ENCODE measurements around the gene ASXL1. TPM values are rescaled to one million over a fixed set of nuclear protein-coding genes. Genes with fewer than 3 reads are reported as not detected.

ASXL1 gene
- polyA plus RNA-seq, 3 donors from 2014 or later, result 2.9 to 11.0 (median 5.3) TPM

DNA sequence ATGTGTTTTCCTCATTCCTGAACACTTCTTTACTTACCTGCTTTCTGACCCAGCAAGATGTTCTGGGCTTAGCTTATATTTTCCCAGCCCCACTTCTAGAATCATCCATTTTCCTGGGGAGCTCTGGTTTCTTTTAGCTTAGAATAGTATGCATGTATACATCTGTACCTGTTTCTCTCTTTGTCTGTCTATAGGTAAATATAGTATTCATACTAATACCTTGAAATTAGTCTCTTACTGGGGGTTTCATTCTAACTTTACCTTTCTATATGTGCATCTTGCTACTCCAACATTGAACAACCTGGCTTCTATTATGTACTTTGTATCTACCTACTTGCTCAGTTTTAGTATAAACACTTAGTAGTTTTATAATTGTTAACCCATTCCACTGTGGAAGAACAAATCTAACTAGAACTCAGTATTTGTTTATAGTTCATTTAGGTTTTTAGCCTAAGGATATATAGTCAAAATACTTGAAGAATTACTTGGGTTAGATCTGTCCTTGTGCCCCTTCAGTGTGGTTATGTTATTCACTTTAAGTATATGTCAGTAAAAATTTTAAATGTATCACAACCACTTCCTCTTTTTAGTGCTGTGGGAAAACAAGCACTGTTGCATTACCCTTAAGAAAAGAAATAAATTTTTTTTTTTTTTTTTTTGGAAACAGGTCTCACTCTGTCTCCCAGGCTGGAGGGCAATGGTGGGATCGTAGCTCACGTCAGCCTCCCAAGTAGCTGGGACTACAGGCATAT is 54.0 kb downstream of the ASXL1 start:
- H3K4me3 Mint-ChIP-seq, result peak overlapping the region in 1 of 5 donors; percentile 33
- H3K9me3 Mint-ChIP-seq, result no peaks in the 10 kb centered on the region
- peaks cover 0 to 2% (median 0%) of the 10 kb centered on the region in 3 donors for H3K27me3 Mint-ChIP-seq (ENCODE audit: low read depth in 3 of 3)
- H3K36me3 Mint-ChIP-seq, result peaks cover 0 to 3% (median 0%) of the 10 kb centered on the region in 3 donors
- DNase-seq, result no peak
- peak overlapping the region in 4 of 6 donors; percentile 2 to 65 (median 17) for H3K27ac Mint-ChIP-seq
- H3K4me1 Mint-ChIP-seq, result peaks cover 46 to 63% of the 10 kb centered on the region in 2 donors

DNA sequence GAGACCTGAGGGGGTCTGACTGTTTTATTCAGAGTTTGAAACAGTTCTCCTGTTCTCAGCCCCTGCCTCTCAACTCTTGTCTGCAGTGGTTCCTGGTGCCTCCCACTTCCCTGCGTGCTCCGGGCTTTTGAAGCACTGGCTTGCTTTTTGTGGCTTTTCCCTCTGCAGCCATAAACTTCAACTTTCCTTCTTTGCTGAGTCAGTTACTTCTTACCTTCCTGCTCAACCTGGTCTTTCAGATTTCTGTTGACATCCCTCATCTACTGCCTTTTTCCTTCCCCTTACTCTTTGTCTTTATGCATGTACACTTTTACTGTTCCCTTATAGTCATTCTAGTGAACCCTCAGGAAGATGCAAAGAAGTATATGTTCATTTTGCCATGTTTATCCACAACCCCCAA is 57.4 kb downstream of the ASXL1 start:
- Mint-ChIP-seq H3K4me1 (peaks cover 42 to 68% of the 10 kb centered on the region in 2 donors), H3K36me3 (peaks cover 0 to 3% (median 0%) of the 10 kb centered on the region in 3 donors), H3K9me3 (no peaks in the 10 kb centered on the region), H3K4me3 (no peak overlapping the region), H3K27me3 (ENCODE audit: low read depth in 3 of 3) (peaks cover 2 to 5% (median 4%) of the 10 kb centered on the region in 3 donors), H3K27ac (peak overlapping the region in 3 of 6 donors; percentile 15 to 78 (median 50))
- no peak for DNase-seq

DNA sequence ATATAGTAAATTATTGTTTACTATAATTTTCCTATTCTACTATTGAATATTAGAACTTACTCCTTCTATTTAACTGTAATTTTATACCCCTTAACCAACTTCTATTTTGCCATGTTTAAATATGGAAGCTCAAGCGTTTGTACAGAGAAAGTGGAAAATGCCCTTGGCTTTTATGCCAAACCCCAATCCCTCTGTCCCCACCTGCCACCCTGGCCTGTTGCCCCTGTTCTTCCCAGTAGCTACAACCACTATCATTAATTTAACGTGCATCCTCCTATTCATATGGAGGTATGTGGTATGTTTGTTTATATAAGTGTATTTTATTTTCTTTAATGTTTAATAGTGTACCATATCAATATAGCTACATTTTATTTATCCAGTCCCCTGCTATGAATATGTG is 58.1 kb downstream of the ASXL1 start:
- Mint-ChIP-seq H3K36me3 (peaks cover 0 to 3% (median 0%) of the 10 kb centered on the region in 3 donors), H3K4me1 (peaks cover 42 to 70% of the 10 kb centered on the region in 2 donors), H3K4me3 (no peak overlapping the region), H3K27ac (peak overlapping the region in 1 of 6 donors; percentile 27), H3K27me3 (ENCODE audit: low read depth in 3 of 3) (peaks cover 2 to 5% (median 4%) of the 10 kb centered on the region in 3 donors), H3K9me3 (no peaks in the 10 kb centered on the region)
- no peak for DNase-seq

DNA sequence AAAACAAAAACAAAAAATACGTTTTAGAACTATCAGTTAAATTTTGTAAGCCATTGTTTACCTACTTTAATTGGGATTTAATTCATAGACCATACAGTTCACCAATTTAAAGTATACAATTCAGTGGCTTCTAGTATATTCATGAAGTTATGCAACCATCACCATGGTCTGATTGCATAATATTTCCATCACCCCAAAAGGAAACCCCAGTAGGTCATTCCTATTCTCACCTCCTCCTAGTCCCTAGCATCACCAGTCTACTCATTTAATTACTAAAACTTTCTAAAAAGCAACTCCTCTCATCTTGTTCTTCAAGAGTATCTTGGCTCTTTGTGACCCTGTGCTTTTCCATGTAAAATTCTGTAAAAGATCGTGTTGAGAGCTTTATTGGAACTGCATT is 60.2 kb downstream of the ASXL1 start:
- H3K4me1 Mint-ChIP-seq, result peaks cover 25 to 57% of the 10 kb centered on the region in 2 donors
- peak overlapping the region in 2 of 5 donors; percentile 29 to 74 for H3K4me3 Mint-ChIP-seq
- H3K27me3 Mint-ChIP-seq (ENCODE audit: low read depth in 3 of 3), result peaks cover 2 to 5% (median 4%) of the 10 kb centered on the region in 3 donors
- no peaks in the 10 kb centered on the region for H3K9me3 Mint-ChIP-seq
- DNase-seq, result peak in 1 of 3 donors; percentile 18
- peaks cover 0 to 3% (median 0%) of the 10 kb centered on the region in 3 donors for H3K36me3 Mint-ChIP-seq
- peak overlapping the region in 3 of 6 donors; percentile 39 to 56 (median 51) for H3K27ac Mint-ChIP-seq

DNA sequence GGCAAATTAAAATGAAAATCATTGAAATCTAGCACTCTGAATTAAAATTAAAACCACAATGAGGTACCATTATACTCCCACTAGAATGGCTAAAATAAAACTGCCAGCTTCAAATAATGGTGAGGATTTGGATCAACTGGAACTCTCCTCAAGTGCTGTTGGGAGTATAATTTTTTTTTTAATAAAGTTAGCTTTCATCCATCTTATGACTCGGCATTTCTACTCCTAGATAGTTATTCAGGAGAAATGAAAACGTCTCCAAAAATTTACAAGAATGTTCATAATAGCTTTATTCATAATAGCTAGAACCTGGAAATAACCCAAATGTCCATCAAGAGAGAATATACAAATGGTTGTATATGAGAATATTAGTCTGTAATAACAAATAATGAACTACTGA is 63.2 kb downstream of the ASXL1 start:
- Mint-ChIP-seq H3K4me1 (peaks cover 11 to 34% of the 10 kb centered on the region in 2 donors), H3K36me3 (peaks cover 0 to 3% (median 0%) of the 10 kb centered on the region in 3 donors), H3K27ac (no peak overlapping the region), H3K27me3 (ENCODE audit: low read depth in 3 of 3) (peaks cover 0 to 5% (median 4%) of the 10 kb centered on the region in 3 donors), H3K9me3 (no peaks in the 10 kb centered on the region), H3K4me3 (no peak overlapping the region)
- DNase-seq, result no peak

DNA sequence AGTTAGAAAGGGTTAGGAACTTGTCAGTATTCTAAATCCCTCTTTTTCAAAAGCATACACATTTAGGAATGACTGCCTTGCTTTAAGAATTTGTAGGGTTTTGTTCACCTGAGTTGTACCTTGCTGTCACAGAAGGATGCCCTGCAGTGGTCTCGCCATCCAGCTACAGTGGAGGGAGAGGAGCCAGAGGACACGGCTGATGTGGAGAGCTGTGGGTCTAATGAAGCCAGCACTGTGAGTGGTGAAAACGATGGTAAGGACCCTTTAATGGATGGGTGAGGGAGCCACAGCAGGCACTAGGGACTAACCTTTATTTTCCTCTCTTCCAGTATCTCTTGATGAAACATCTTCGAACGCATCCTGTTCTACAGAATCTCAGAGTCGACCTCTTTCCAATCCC is 69.9 kb downstream of the ASXL1 start:
- Mint-ChIP-seq H3K4me1 (peaks cover 2 to 13% of the 10 kb centered on the region in 2 donors), H3K27ac (peak overlapping the region in 2 of 6 donors; percentile 9 to 53), H3K9me3 (no peaks in the 10 kb centered on the region), H3K36me3 (peaks cover 15 to 42% (median 26%) of the 10 kb centered on the region in 3 donors), H3K27me3 (ENCODE audit: low read depth in 3 of 3) (peaks cover 0 to 3% (median 0%) of the 10 kb centered on the region in 3 donors), H3K4me3 (no peak overlapping the region)
- DNase-seq, result no peak

DNA sequence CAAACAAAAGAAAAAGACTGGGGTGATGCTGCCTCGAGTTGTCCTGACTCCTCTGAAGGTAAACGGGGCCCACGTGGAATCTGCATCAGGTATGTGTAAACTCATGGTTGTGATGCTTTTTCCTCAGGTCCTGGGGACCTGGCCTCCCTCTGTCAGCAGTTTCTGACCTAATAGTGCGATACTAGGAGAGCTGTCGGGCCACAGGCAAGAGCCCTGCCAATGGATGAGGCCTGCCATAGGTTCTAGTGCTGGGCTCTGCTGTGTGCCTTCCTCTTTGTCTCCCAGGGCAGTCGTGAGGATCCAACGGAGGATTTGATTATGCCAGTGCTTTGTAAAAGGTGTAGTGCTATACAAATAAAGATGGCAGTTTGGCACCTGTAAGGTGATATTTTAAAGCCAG is 71.2 kb downstream of the ASXL1 start:
- DNase-seq, result no peak
- Mint-ChIP-seq H3K9me3 (no peaks in the 10 kb centered on the region), H3K4me3 (no peak overlapping the region), H3K4me1 (peaks cover 2 to 13% of the 10 kb centered on the region in 2 donors), H3K27me3 (ENCODE audit: low read depth in 3 of 3) (peaks cover 0 to 3% (median 0%) of the 10 kb centered on the region in 3 donors), H3K36me3 (peaks cover 24 to 52% (median 36%) of the 10 kb centered on the region in 3 donors), H3K27ac (no peak overlapping the region)

DNA sequence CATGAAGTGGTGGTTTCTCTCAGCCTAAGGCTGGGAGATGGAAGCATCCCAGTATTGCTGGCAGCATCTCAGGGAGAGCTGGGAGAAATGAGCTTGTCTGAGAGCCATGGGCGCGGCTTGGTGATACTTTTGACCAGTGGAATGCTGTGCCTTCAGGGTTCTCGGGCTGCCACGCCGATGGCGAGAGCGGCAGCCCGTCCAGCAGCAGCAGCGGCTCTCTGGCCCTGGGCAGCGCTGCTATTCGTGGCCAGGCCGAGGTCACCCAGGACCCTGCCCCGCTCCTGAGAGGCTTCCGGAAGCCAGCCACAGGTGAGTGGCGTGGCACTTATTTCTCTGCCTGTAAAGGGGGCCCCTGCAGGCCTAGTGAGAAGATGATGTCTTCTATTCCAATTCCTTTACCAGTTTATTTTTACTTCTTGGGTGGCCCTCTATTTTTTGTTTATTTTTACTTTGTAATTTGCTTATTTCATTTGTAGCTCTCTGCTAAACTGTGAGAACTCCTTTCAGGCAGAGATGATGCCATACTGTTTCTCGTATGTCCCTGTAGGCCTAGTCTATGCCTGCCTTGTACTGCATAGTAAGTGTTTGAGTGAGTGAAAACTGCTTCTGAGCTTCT is 71.7 kb downstream of the ASXL1 start:
- no peak overlapping the region for H3K27ac Mint-ChIP-seq
- H3K9me3 Mint-ChIP-seq, result no peaks in the 10 kb centered on the region
- peaks cover 24 to 52% (median 36%) of the 10 kb centered on the region in 3 donors for H3K36me3 Mint-ChIP-seq
- H3K4me1 Mint-ChIP-seq, result peaks cover 2 to 13% of the 10 kb centered on the region in 2 donors
- peaks cover 0 to 3% (median 0%) of the 10 kb centered on the region in 3 donors for H3K27me3 Mint-ChIP-seq (ENCODE audit: low read depth in 3 of 3)
- DNase-seq, result no peak
- no peak overlapping the region for H3K4me3 Mint-ChIP-seq

DNA sequence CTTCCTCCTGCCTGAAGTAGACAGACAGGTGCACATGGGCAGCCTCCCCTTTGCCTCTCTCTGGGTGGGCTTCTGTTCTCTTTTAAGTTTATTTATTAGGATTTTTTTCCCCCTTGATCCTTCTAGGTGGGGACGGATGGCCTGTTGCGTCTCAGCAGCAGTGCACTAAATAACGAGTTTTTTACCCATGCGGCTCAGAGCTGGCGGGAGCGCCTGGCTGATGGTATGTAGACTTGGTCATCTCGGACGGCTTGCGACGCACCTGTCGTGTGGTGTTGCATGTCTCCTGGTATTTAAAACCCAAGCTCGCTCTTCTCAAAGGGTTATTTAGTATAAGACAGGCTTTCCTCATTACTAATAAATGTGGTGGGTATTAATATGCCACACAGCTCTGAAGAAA is 73.3 kb downstream of the ASXL1 start:
- H3K36me3 Mint-ChIP-seq, result peaks cover 24 to 63% (median 37%) of the 10 kb centered on the region in 3 donors
- no peak overlapping the region for H3K4me3 Mint-ChIP-seq
- H3K9me3 Mint-ChIP-seq, result no peaks in the 10 kb centered on the region
- no peak overlapping the region for H3K27ac Mint-ChIP-seq
- peaks cover 0 to 3% (median 0%) of the 10 kb centered on the region in 3 donors for H3K27me3 Mint-ChIP-seq (ENCODE audit: low read depth in 3 of 3)
- peaks cover 2 to 13% of the 10 kb centered on the region in 2 donors for H3K4me1 Mint-ChIP-seq
- no peak for DNase-seq

DNA sequence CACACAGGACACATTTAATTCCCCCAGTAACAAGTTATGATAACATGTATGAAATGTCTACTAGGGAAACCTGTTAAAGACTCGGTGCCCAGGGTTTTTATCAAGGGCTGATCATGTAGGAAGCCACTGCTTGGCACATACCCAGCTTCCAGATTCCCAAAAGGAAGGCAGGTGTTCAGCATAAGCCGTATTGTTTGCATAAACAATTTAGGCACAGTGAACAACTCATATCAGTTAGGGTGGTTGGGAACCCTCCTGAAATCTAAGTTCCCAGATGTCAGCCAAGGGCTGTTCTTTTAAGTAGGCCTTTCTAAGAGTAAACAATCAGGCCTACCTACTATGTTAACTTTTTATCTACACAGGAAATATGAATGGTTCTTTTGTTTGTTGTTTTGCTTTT is 74.1 kb downstream of the ASXL1 start:
- H3K4me3 Mint-ChIP-seq, result no peak overlapping the region
- DNase-seq, result no peak
- peaks cover 23 to 69% (median 37%) of the 10 kb centered on the region in 3 donors for H3K36me3 Mint-ChIP-seq
- peak overlapping the region in 2 of 6 donors; percentile 0 to 19 for H3K27ac Mint-ChIP-seq
- H3K9me3 Mint-ChIP-seq, result no peaks in the 10 kb centered on the region
- H3K4me1 Mint-ChIP-seq, result peaks cover 2 to 6% of the 10 kb centered on the region in 2 donors
- peaks cover 0 to 1% (median 0%) of the 10 kb centered on the region in 3 donors for H3K27me3 Mint-ChIP-seq (ENCODE audit: low read depth in 3 of 3)

DNA sequence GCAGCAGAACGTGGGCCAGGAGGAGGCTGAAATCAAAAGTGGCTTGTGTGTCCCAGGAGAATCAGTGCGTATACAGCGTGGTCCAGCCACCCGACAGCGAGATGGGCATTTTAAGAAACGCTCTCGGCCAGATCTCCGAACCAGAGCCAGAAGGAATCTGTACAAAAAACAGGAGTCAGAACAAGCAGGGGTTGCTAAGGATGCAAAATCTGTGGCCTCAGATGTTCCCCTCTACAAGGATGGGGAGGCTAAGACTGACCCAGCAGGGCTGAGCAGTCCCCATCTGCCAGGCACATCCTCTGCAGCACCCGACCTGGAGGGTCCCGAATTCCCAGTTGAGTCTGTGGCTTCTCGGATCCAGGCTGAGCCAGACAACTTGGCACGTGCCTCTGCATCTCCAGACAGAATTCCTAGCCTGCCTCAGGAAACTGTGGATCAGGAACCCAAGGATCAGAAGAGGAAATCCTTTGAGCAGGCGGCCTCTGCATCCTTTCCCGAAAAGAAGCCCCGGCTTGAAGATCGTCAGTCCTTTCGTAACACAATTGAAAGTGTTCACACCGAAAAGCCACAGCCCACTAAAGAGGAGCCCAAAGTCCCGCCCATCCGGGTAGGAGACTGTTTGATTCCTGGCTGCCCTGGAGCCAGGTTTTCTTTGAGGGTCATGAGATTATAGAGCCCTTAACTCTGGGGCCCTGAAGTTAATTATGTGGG is 75.3 kb downstream of the ASXL1 start:
- Mint-ChIP-seq H3K4me1 (peaks cover under 1 to 3% of the 10 kb centered on the region in 2 donors), H3K4me3 (no peak overlapping the region), H3K36me3 (peaks cover 16 to 61% (median 34%) of the 10 kb centered on the region in 3 donors), H3K27ac (peak overlapping the region in 1 of 6 donors; percentile 19), H3K9me3 (no peaks in the 10 kb centered on the region), H3K27me3 (ENCODE audit: low read depth in 3 of 3) (peaks cover 0 to 1% (median 0%) of the 10 kb centered on the region in 3 donors)
- no peak for DNase-seq

DNA sequence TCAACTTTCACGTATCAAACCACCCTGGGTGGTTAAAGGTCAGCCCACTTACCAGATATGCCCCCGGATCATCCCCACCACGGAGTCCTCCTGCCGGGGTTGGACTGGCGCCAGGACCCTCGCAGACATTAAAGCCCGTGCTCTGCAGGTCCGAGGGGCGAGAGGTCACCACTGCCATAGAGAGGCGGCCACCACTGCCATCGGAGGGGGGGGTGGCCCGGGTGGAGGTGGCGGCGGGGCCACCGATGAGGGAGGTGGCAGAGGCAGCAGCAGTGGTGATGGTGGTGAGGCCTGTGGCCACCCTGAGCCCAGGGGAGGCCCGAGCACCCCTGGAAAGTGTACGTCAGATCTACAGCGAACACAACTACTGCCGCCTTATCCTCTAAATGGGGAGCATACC is 76.3 kb downstream of the ASXL1 start:
- peaks cover 0 to 4% (median under 1%) of the 10 kb centered on the region in 3 donors for H3K27me3 Mint-ChIP-seq (ENCODE audit: low read depth in 3 of 3)
- no peak overlapping the region for H3K27ac Mint-ChIP-seq
- peaks cover 10 to 12% of the 10 kb centered on the region in 2 donors for H3K4me1 Mint-ChIP-seq
- DNase-seq, result no peak
- no peak overlapping the region for H3K4me3 Mint-ChIP-seq
- peaks cover 16 to 57% (median 25%) of the 10 kb centered on the region in 3 donors for H3K36me3 Mint-ChIP-seq
- no peaks in the 10 kb centered on the region for H3K9me3 Mint-ChIP-seq

DNA sequence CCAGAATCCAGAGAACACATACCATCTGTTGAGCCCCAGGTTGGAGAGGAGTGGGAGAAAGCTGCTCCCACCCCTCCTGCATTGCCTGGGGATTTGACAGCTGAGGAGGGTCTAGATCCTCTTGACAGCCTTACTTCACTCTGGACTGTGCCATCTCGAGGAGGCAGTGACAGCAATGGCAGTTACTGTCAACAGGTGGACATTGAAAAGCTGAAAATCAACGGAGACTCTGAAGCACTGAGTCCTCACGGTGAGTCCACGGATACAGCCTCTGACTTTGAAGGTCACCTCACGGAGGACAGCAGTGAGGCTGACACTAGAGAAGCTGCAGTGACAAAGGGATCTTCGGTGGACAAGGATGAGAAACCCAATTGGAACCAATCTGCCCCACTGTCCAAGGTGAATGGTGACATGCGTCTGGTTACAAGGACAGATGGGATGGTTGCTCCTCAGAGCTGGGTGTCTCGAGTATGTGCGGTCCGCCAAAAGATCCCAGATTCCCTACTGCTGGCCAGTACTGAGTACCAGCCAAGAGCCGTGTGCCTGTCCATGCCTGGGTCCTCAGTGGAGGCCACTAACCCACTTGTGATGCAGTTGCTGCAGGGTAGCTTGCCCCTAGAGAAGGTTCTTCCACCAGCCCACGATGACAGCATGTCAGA is 77.4 kb downstream of the ASXL1 start:
- DNase-seq, result no peak
- Mint-ChIP-seq H3K36me3 (peaks cover 16 to 55% (median 24%) of the 10 kb centered on the region in 3 donors), H3K4me1 (peaks cover 22 to 24% of the 10 kb centered on the region in 2 donors), H3K27ac (peak overlapping the region in 1 of 6 donors; percentile 22), H3K4me3 (no peak overlapping the region), H3K27me3 (ENCODE audit: low read depth in 3 of 3) (peaks cover 0 to 6% (median 2%) of the 10 kb centered on the region in 3 donors), H3K9me3 (no peaks in the 10 kb centered on the region)
